ENCODE data around the gene ARHGAP8.

ARHGAP8 gene

DNA sequence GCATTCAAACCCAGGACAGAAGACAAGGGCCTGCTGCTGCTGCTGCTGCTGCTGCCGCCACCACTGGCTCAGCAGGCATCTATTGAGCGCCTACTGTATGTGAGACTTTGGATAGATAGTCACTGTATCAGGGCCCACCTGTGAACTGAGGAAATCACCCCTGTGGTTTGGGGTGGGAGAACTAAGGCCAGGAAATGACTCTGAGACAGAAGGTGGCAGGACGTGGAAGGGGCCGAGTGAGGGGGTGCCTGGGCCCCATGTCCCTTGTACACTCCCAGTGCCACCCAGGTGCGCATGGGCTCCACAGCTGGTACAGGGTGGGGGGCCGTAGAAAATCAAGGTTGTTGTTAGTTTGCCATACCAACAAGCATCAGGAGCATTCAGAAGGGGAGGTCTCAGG lies 50.6 kb downstream of the ARHGAP8 start:
- no peak for TF ChIP-seq POLR2AphosphoS5 (IDR thresholded peaks at IDR 0.05; ENCODE audit: borderline replicate concordance, low read depth, low read length)
- no peak for TF ChIP-seq FOXP2 (optimal IDR thresholded peaks at IDR 0.05; ENCODE audit: control extremely low read depth, extremely low read length, insufficient read depth)
- TF ChIP-seq EZH2 (IDR thresholded peaks at IDR 0.05) = no peak
- no peaks in the 10 kb centered on the region for H3K9me3 ChIP-seq (ENCODE audit: low read depth, low read length)
- no peak for DNase-seq (ENCODE audit: low read depth, low spot score)
- no peak overlapping the region for H3K9ac ChIP-seq (ENCODE audit: insufficient read length)
- no peak overlapping the region for H3K27ac ChIP-seq
- no peak overlapping the region for H3K4me3 ChIP-seq
- H3K36me3 ChIP-seq (ENCODE audit: insufficient read depth, low read length) = no peaks in the 10 kb centered on the region

DNA sequence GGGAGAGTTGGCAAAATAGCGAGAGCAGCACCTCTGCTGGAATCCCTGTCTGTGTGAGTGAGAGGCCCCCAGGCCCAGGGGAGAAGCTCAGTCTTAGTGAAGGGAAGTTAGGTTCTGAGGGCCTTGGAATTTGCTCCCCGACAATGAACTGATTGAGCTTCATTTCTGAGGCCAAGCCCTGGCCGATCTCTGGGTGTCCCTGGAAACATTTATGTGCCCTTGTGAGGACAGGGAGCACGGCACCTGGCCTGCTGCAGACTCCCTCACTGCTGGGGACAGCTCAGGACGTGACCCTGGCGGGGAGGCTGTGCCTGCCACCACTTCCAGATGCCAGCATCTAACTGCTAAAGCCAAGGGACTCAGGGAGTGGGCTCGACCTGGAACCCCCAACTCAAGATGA lies 52.0 kb downstream of the ARHGAP8 start:
- Histone ChIP-seq H3K9me3 (ENCODE audit: low read depth, low read length) (no peaks in the 10 kb centered on the region), H3K36me3 (ENCODE audit: insufficient read depth, low read length) (no peaks in the 10 kb centered on the region), H3K4me3 (no peak overlapping the region), H3K27ac (no peak overlapping the region), H3K9ac (ENCODE audit: insufficient read length) (no peak overlapping the region)
- no peak for DNase-seq (ENCODE audit: low read depth, low spot score)
- TF ChIP-seq POLR2AphosphoS5 (IDR thresholded peaks at IDR 0.05; ENCODE audit: borderline replicate concordance, low read depth, low read length) = no peak
- TF ChIP-seq EZH2 (IDR thresholded peaks at IDR 0.05) = no peak
- TF ChIP-seq FOXP2 (optimal IDR thresholded peaks at IDR 0.05; ENCODE audit: control extremely low read depth, extremely low read length, insufficient read depth) = no peak

DNA sequence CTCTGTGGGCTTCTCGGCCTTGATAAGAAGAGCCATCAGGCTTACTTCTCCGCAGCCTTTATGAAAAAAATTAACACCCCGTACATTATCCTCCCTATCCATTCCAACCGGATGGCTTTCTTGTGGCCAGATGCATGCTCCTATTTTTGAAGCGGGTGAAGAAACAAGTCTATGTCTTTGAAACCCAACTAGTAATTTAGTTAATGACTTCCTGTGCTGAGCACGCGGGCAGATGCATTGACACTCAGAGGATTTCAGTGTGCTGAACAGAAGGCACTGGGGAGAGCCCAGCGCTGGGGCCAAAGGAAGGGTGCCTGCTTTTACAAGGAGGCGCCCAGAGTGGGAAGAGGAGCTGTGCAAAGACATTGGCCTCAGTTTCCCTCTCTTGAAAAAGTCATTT lies 53.3 kb downstream of the ARHGAP8 start:
- Histone ChIP-seq H3K9ac (ENCODE audit: insufficient read length) (no peak overlapping the region), H3K9me3 (ENCODE audit: low read depth, low read length) (no peaks in the 10 kb centered on the region), H3K27ac (no peak overlapping the region), H3K4me3 (no peak overlapping the region), H3K36me3 (ENCODE audit: insufficient read depth, low read length) (no peaks in the 10 kb centered on the region)
- DNase-seq (ENCODE audit: low read depth, low spot score) = no peak
- TF ChIP-seq POLR2AphosphoS5 (IDR thresholded peaks at IDR 0.05; ENCODE audit: borderline replicate concordance, low read depth, low read length) (no peak), FOXP2 (optimal IDR thresholded peaks at IDR 0.05; ENCODE audit: control extremely low read depth, extremely low read length, insufficient read depth) (no peak), EZH2 (IDR thresholded peaks at IDR 0.05) (no peak)

DNA sequence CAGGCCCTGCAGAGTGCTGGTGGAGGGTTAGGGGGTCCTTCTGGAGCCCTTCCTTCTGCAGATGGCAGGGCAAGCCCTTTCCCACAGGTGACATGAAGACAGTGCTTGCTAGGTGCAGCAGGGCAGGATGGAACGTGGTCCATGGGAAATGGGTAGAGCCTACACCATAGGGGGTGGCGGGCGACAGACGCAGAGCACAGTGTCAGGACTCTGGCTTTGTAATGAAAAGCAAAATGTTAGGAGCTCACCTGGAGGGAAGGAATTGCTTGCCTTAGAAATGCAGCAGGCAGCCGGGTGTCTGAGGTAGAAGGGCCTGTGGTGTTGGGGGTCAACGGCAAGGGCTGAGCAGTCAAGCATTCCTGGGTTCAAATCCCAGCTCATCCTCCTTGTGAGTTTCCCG lies 54.9 kb downstream of the ARHGAP8 start:
- Histone ChIP-seq H3K27ac (no peak overlapping the region), H3K4me3 (no peak overlapping the region), H3K9ac (ENCODE audit: insufficient read length) (no peak overlapping the region), H3K36me3 (ENCODE audit: insufficient read depth, low read length) (no peaks in the 10 kb centered on the region), H3K9me3 (ENCODE audit: low read depth, low read length) (no peaks in the 10 kb centered on the region)
- TF ChIP-seq FOXP2 (optimal IDR thresholded peaks at IDR 0.05; ENCODE audit: control extremely low read depth, extremely low read length, insufficient read depth) (no peak), POLR2AphosphoS5 (IDR thresholded peaks at IDR 0.05; ENCODE audit: borderline replicate concordance, low read depth, low read length) (no peak), EZH2 (IDR thresholded peaks at IDR 0.05) (no peak)
- DNase-seq (ENCODE audit: low read depth, low spot score) = no peak

DNA sequence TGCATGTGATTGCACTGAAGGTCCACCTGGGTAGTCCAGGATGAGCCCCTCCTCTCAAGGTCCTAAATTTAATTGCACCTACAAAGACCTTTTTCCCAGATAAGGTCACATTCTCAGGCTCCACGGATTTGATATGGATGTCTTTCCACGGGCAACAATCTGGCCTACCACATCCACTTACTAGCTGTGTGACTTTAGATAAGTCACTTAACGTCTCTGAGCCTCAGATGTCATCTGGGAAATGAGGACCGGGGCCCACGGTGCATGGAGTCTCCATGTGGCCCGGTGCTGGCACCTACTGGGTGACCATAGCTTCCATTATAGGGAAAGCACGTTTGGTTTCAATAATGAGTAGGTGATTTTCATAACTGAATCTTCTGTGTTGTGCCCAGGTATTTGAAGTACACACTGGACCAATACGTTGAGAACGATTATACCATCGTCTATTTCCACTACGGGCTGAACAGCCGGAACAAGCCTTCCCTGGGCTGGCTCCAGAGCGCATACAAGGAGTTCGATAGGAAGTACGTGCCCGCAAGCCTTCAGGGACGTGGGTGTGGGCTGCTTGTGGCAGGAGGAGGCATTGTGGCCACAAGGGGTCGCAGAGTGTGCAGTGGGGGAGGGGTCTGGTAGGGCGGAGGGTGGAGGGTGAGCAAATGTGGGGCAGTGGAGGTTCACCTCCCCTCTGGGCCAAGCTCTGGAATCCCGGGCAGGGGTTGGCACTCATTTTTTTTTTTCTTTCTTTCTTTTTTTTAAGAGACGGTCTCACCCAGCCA lies 55.7 kb downstream of the ARHGAP8 start:
- no peaks in the 10 kb centered on the region for H3K36me3 ChIP-seq (ENCODE audit: insufficient read depth, low read length)
- H3K4me3 ChIP-seq = no peak overlapping the region
- no peak for DNase-seq (ENCODE audit: low read depth, low spot score)
- H3K9ac ChIP-seq (ENCODE audit: insufficient read length) = no peak overlapping the region
- TF ChIP-seq FOXP2 (optimal IDR thresholded peaks at IDR 0.05; ENCODE audit: control extremely low read depth, extremely low read length, insufficient read depth) (no peak), EZH2 (IDR thresholded peaks at IDR 0.05) (no peak), POLR2AphosphoS5 (IDR thresholded peaks at IDR 0.05; ENCODE audit: borderline replicate concordance, low read depth, low read length) (no peak)
- no peaks in the 10 kb centered on the region for H3K9me3 ChIP-seq (ENCODE audit: low read depth, low read length)
- no peak overlapping the region for H3K27ac ChIP-seq

DNA sequence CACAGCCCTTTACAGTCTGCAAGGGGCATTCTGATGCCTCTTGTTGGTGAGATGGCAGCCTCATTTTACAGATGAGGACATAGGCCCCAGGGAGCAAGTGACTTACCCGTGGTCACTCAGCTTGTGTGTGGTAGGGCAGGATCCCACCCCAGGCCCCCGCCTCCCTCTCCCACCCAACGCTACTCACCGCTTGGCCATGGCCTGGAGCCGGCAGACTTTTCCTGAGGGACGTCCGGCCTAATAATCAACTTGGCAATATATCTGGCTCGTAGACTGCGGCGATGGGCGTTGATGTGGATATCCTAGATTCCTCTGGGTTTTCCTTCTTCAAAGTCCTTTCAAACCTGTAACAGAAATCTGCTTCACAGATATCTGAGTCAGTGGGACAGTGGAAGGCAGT lies 57.1 kb downstream of the ARHGAP8 start:
- no peak for DNase-seq (ENCODE audit: low read depth, low spot score)
- no peaks in the 10 kb centered on the region for H3K9me3 ChIP-seq (ENCODE audit: low read depth, low read length)
- H3K27ac ChIP-seq = no peak overlapping the region
- TF ChIP-seq FOXP2 (optimal IDR thresholded peaks at IDR 0.05; ENCODE audit: control extremely low read depth, extremely low read length, insufficient read depth) (no peak), POLR2AphosphoS5 (IDR thresholded peaks at IDR 0.05; ENCODE audit: borderline replicate concordance, low read depth, low read length) (no peak), EZH2 (IDR thresholded peaks at IDR 0.05) (no peak)
- H3K9ac ChIP-seq (ENCODE audit: insufficient read length) = no peak overlapping the region
- no peaks in the 10 kb centered on the region for H3K36me3 ChIP-seq (ENCODE audit: insufficient read depth, low read length)
- no peak overlapping the region for H3K4me3 ChIP-seq

DNA sequence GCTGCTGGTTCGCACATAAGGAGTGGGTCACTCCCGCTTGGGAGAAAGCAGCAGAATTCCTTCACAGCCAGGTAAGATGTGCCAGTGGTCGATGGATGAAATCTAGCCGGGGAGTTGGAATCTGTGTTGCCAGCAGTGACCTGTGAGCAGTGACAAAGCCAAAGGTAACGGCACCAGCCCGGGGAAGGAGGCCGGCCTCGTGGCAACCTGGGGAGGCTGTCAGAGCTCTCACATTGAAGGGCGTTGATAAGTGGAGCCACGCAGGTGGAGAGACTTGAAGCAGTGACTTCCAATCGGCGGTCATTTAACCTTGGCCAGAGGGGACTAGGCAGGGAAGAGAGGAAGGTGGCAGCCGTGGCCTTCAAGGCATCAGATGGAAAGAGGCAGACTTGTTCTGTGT lies 58.8 kb downstream of the ARHGAP8 start:
- Histone ChIP-seq H3K36me3 (ENCODE audit: insufficient read depth, low read length) (no peaks in the 10 kb centered on the region), H3K27ac (no peak overlapping the region), H3K9ac (ENCODE audit: insufficient read length) (no peak overlapping the region), H3K4me3 (no peak overlapping the region), H3K9me3 (ENCODE audit: low read depth, low read length) (no peaks in the 10 kb centered on the region)
- TF ChIP-seq POLR2AphosphoS5 (IDR thresholded peaks at IDR 0.05; ENCODE audit: borderline replicate concordance, low read depth, low read length) (no peak), EZH2 (IDR thresholded peaks at IDR 0.05) (no peak), FOXP2 (optimal IDR thresholded peaks at IDR 0.05; ENCODE audit: control extremely low read depth, extremely low read length, insufficient read depth) (no peak)
- DNase-seq (ENCODE audit: low read depth, low spot score) = no peak

DNA sequence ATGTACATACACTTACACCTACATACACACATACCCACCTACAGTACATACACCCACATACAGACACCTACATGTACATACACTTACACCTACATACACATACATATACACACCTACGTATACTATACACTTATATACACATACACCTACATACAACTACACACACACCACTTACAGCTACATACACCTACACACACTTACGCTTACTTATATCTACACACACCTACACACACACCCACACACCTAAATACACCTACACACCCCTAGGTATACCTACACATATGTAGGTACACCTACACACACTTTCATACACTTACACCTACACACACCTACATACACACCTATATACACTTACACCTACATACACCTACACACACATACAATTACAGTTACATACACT lies 61.0 kb downstream of the ARHGAP8 start:
- H3K9ac ChIP-seq (ENCODE audit: insufficient read length) = no peak overlapping the region
- H3K9me3 ChIP-seq (ENCODE audit: low read depth, low read length) = no peaks in the 10 kb centered on the region
- no peaks in the 10 kb centered on the region for H3K36me3 ChIP-seq (ENCODE audit: insufficient read depth, low read length)
- no peak overlapping the region for H3K27ac ChIP-seq
- no peak for DNase-seq (ENCODE audit: low read depth, low spot score)
- no peak for TF ChIP-seq POLR2AphosphoS5 (IDR thresholded peaks at IDR 0.05; ENCODE audit: borderline replicate concordance, low read depth, low read length)
- TF ChIP-seq EZH2 (IDR thresholded peaks at IDR 0.05) = no peak
- TF ChIP-seq FOXP2 (optimal IDR thresholded peaks at IDR 0.05; ENCODE audit: control extremely low read depth, extremely low read length, insufficient read depth) = no peak
- no peak overlapping the region for H3K4me3 ChIP-seq

Measured in SK-N-MC (cell line).